ENCODE measurements around the gene MBOAT7. TPM values are rescaled to one million over a fixed set of nuclear protein-coding genes. Genes with fewer than 3 reads are reported as not detected.

The MBOAT7 gene
- total RNA-seq, 1 experiment from 2014 or later, result 109 TPM

DNA sequence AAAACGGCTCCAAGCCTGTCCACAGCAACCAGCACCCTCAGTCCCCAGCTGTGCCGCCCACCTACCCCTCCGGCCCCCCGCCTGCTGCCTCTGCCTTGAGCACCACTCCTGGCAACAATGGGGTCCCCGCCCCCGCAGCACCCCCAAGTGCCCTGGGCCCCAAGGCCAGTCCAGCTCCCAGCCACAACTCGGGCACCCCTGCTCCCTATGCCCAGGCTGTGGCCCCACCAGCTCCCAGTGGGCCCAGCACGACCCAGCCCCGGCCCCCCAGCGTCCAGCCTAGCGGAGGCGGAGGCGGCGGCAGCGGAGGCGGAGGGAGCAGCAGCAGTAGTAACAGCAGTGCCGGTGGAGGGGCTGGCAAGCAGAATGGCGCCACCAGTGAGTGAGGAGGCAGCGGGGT is 41.2 kb downstream of the MBOAT7 start:
- ChIA-PET CTCF (interaction anchor here (0.6 kb wide), 1 partner anchor 159 kb away, joined by 3 read pairs; no protein-coding TSS in a partner anchor), POLR2A (interaction anchor here (1.4 kb wide), 1 partner anchor 8 kb away, joined by 3 read pairs; no protein-coding TSS in a partner anchor)
- ATAC-seq (no peak), DNase-seq (ENCODE audit: low spot score) (no peak)
- no peaks in the 10 kb centered on the region; the same call in 1 of the 2 replicates for H3K27me3 Mint-ChIP-seq (ENCODE audit: low read depth)
- H3K4me1 Mint-ChIP-seq, result no peaks in the 10 kb centered on the region
- H3K27ac Mint-ChIP-seq, result no peak overlapping the region
- no peaks in the 10 kb centered on the region for H3K9me3 Mint-ChIP-seq
- no peak overlapping the region for H3K4me3 Mint-ChIP-seq
- TF ChIP-seq, protein P1, sequence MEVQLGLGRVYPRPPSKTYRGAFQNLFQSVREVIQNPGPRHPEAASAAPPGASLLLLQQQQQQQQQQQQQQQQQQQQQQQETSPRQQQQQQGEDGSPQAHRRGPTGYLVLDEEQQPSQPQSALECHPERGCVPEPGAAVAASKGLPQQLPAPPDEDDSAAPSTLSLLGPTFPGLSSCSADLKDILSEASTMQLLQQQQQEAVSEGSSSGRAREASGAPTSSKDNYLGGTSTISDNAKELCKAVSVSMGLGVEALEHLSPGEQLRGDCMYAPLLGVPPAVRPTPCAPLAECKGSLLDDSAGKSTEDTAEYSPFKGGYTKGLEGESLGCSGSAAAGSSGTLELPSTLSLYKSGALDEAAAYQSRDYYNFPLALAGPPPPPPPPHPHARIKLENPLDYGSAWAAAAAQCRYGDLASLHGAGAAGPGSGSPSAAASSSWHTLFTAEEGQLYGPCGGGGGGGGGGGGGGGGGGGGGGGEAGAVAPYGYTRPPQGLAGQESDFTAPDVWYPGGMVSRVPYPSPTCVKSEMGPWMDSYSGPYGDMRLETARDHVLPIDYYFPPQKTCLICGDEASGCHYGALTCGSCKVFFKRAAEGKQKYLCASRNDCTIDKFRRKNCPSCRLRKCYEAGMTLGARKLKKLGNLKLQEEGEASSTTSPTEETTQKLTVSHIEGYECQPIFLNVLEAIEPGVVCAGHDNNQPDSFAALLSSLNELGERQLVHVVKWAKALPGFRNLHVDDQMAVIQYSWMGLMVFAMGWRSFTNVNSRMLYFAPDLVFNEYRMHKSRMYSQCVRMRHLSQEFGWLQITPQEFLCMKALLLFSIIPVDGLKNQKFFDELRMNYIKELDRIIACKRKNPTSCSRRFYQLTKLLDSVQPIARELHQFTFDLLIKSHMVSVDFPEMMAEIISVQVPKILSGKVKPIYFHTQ (CRISPR knock-in tag; IDR thresholded peaks at IDR 0.05), result no peak
- no peak for TF ChIP-seq EMX1 (CRISPR knock-in tag; IDR thresholded peaks at IDR 0.05)
- no peak for TF ChIP-seq E2F5 (CRISPR knock-in tag; IDR thresholded peaks at IDR 0.05)
- TF ChIP-seq FOXP1 (CRISPR knock-in tag; IDR thresholded peaks at IDR 0.05; ENCODE audit: borderline replicate concordance), result no peak
- TF ChIP-seq ZNF317 (CRISPR knock-in tag; IDR thresholded peaks at IDR 0.05; ENCODE audit: borderline replicate concordance, low read depth), result no peak
- TF ChIP-seq ZNF423 (CRISPR knock-in tag; IDR thresholded peaks at IDR 0.05), result no peak
- TF ChIP-seq SP1 (CRISPR knock-in tag; conservative IDR thresholded peaks at IDR 0.05), result no peak
- no peak for TF ChIP-seq HMGA2 (CRISPR knock-in tag; IDR thresholded peaks at IDR 0.05)
- no peak for TF ChIP-seq ELF4 (CRISPR knock-in tag; IDR thresholded peaks at IDR 0.05; ENCODE audit: low read depth)
- TF ChIP-seq ESRRA (CRISPR knock-in tag; IDR thresholded peaks at IDR 0.05; ENCODE audit: borderline replicate concordance), result no peak
- TF ChIP-seq RELA (CRISPR knock-in tag; IDR thresholded peaks at IDR 0.05; ENCODE audit: borderline replicate concordance), result no peak
- no peak for TF ChIP-seq ETV6 (CRISPR knock-in tag; IDR thresholded peaks at IDR 0.05)
- no peak for TF ChIP-seq TCF7 (CRISPR knock-in tag; IDR thresholded peaks at IDR 0.05; ENCODE audit: low read depth)
- TF ChIP-seq STAT6 (CRISPR knock-in tag; conservative IDR thresholded peaks at IDR 0.05; ENCODE audit: low read depth), result no peak
- no peak for TF ChIP-seq ZNF232 (CRISPR knock-in tag; IDR thresholded peaks at IDR 0.05)
- TF ChIP-seq ZNF671 (CRISPR knock-in tag; IDR thresholded peaks at IDR 0.05), result no peak
- TF ChIP-seq, protein P2, sequence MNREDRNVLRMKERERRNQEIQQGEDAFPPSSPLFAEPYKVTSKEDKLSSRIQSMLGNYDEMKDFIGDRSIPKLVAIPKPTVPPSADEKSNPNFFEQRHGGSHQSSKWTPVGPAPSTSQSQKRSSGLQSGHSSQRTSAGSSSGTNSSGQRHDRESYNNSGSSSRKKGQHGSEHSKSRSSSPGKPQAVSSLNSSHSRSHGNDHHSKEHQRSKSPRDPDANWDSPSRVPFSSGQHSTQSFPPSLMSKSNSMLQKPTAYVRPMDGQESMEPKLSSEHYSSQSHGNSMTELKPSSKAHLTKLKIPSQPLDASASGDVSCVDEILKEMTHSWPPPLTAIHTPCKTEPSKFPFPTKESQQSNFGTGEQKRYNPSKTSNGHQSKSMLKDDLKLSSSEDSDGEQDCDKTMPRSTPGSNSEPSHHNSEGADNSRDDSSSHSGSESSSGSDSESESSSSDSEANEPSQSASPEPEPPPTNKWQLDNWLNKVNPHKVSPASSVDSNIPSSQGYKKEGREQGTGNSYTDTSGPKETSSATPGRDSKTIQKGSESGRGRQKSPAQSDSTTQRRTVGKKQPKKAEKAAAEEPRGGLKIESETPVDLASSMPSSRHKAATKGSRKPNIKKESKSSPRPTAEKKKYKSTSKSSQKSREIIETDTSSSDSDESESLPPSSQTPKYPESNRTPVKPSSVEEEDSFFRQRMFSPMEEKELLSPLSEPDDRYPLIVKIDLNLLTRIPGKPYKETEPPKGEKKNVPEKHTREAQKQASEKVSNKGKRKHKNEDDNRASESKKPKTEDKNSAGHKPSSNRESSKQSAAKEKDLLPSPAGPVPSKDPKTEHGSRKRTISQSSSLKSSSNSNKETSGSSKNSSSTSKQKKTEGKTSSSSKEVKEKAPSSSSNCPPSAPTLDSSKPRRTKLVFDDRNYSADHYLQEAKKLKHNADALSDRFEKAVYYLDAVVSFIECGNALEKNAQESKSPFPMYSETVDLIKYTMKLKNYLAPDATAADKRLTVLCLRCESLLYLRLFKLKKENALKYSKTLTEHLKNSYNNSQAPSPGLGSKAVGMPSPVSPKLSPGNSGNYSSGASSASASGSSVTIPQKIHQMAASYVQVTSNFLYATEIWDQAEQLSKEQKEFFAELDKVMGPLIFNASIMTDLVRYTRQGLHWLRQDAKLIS (CRISPR knock-in tag; IDR thresholded peaks at IDR 0.05; ENCODE audit: borderline replicate concordance), result no peak
- H3K36me3 Mint-ChIP-seq, result peaks cover 82% of the 10 kb centered on the region

All from WTC11 (cell line).